B cell (primary cell): ENCODE results near the gene RPL7A. TPM values are rescaled to one million over a fixed set of nuclear protein-coding genes. Genes with fewer than 3 reads are reported as not detected.

ENCODE experiments used
- ATAC-seq: fragments of 200-7000 bp; cut with Tn5 transposase; one replicate; pipeline ENCODE4 v1.10.0; 2021; ENCODE audit warnings: low read depth, mild to moderate bottlenecking, moderate number of reproducible peaks, moderate library complexity
- CTCF ChIA-PET: fragments of 350-600 bp; sonication (Branson Sonifier 250); formaldehyde crosslinking; loops from one replicate; lab custom pipeline; 2021; ENCODE audit warnings: antibody characterized with exemption, inconsistent platforms; lab: Charles Lee
- POLR2A ChIA-PET: fragments of 350-600 bp; sonication (Branson Sonifier 250); formaldehyde crosslinking; loops from one replicate; lab custom pipeline; 2021; ENCODE audit warnings: antibody characterized with exemption; lab: Charles Lee
- DNase-seq: peaks from one replicate; pipeline ENCODE4 v3.0.0; 2013
- H2AFZ ChIP-seq: 2 replicates; pipeline ENCODE4 v1.6.1; 2012; ENCODE audit warnings: mild to moderate bottlenecking, low read depth, low read length; ENCODE audit not compliant: insufficient read depth, poor library complexity, severe bottlenecking
- H3K27ac ChIP-seq, 2 donors: 1 replicate in 1 of 2; 2 replicates in 1 of 2; pipeline ENCODE4 v1.5.1; 2012 to 2013; ENCODE audit warnings: low read length in 2 of 2, mild to moderate bottlenecking in 2 of 2, moderate library complexity in 1 of 2
- H3K27me3 ChIP-seq, 4 experiments: fragments of 200-600 bp in 1 of 4; sonication (generic) in 1 of 4; replicated peaks in 1 of 4; 1 replicate in 2 of 4; 2 replicates in 2 of 4; pipeline versions ENCODE4 v1.6.1 to v1.7.0; 2013 to 2016; ENCODE audit warnings: low read length in 3 of 4, mild to moderate bottlenecking in 2 of 4, mixed read lengths in 1 of 4, moderate library complexity in 1 of 4; ENCODE audit not compliant: insufficient read depth in 4 of 4, control insufficient read depth in 3 of 4; ENCODE audit errors: control extremely low read depth in 1 of 4
- H3K36me3 ChIP-seq, 2 experiments: replicated peaks in 1 of 2; 1 replicate in 1 of 2; 2 replicates in 1 of 2; pipeline versions ENCODE4 v1.6.1 to v1.7.1; 2013; ENCODE audit warnings: low read length in 1 of 2; ENCODE audit not compliant: insufficient read depth in 2 of 2, control insufficient read depth in 1 of 2; ENCODE audit errors: control extremely low read depth in 1 of 2, extremely low read depth in 1 of 2
- H3K4me1 ChIP-seq, 2 donors: fragments of 200-600 bp in 1 of 2; sonication (generic) in 1 of 2; 1 replicate in 1 of 2; 2 replicates in 1 of 2; pipeline versions ENCODE4 v1.5.1 to v1.6.1; 2013 to 2017; ENCODE audit warnings: low read length in 2 of 2; ENCODE audit not compliant: control insufficient read depth in 2 of 2, insufficient read depth in 2 of 2
- H3K4me2 ChIP-seq: replicated peaks from 2 replicates; pipeline ENCODE3; 2012; ENCODE audit warnings: mild to moderate bottlenecking, low read depth, low read length; ENCODE audit not compliant: poor library complexity, severe bottlenecking
- H3K4me3 ChIP-seq, 5 experiments: fragments of 200-600 bp in 1 of 5; sonication (generic) in 1 of 5; 1 replicate in 3 of 5; 2 replicates in 2 of 5; pipeline versions ENCODE4 v1.5.1 to v1.7.0; 2011 to 2016; ENCODE audit warnings: low read length in 4 of 5, mild to moderate bottlenecking in 4 of 5, low read depth in 2 of 5, control low read depth in 1 of 5, moderate library complexity in 1 of 5; ENCODE audit not compliant: insufficient read depth in 1 of 5; ENCODE audit errors: control extremely low read depth in 1 of 5, extremely low read depth in 1 of 5
- H3K79me2 ChIP-seq: fragments of 200-600 bp; sonication (generic); one replicate; pipeline ENCODE4 v1.6.0; 2016; ENCODE audit warnings: low read length; ENCODE audit not compliant: control insufficient read depth, insufficient read depth
- H3K9ac ChIP-seq: fragments of 200-600 bp; sonication (generic); 2 replicates; pipeline ENCODE4 v1.6.1; 2017; ENCODE audit warnings: mild to moderate bottlenecking, low read length, moderate library complexity
- H3K9me3 ChIP-seq, 3 donors: one replicate each; pipeline versions ENCODE4 v1.6.1 to v1.7.1; 2013; ENCODE audit warnings: low read length in 2 of 3; ENCODE audit not compliant: control insufficient read depth in 2 of 3, insufficient read depth in 1 of 3; ENCODE audit errors: control extremely low read depth in 1 of 3
- H4K20me1 ChIP-seq: 2 replicates; pipeline ENCODE4 v1.6.0; 2012; ENCODE audit warnings: mild to moderate bottlenecking, low read length; ENCODE audit not compliant: insufficient read depth, control insufficient read depth, poor library complexity, severe bottlenecking
- H3K27ac Mint-ChIP-seq: one replicate; pipeline ENCODE4 v1.8.0; 2021; ENCODE audit warnings: mixed read lengths
- H3K27me3 Mint-ChIP-seq: one replicate; pipeline ENCODE4 v1.8.0; 2021; ENCODE audit warnings: mixed read lengths
- H3K4me1 Mint-ChIP-seq: one replicate; pipeline ENCODE4 v1.8.0; 2021; ENCODE audit warnings: mixed read lengths
- H3K4me3 Mint-ChIP-seq: one replicate; pipeline ENCODE4 v1.8.0; 2021; ENCODE audit warnings: mixed read lengths
- H3K9me3 Mint-ChIP-seq: one replicate; pipeline ENCODE4 v1.8.0; 2022; ENCODE audit warnings: mixed read lengths; ENCODE audit not compliant: insufficient read depth
- CTCF ChIP-seq: fragments of 200-600 bp; IDR thresholded peaks from one replicate; pipeline ENCODE4 v1.8.0; 2022; ENCODE audit warnings: antibody characterized with exemption, mild to moderate bottlenecking
- EZH2 ChIP-seq: IDR thresholded peaks from 2 replicates; pipeline ENCODE4 v1.6.1; 2012; ENCODE audit warnings: borderline replicate concordance, low read depth, mild to moderate bottlenecking, moderate library complexity, low read length; ENCODE audit not compliant: insufficient read depth, poor library complexity, severe bottlenecking
- WGBS: methylation state at CpG from one replicate; pipeline ENCODE4 v1.1.5; 2013; ENCODE audit warnings: missing lambda C conversion rate; ENCODE audit not compliant: insufficient coverage; 5-methylcytosine and 5-hydroxymethylcytosine counted together
- intact Hi-C: fragments of 100-400 bp; cut with micrococcal nuclease; formaldehyde crosslinking; loops from one replicate; pipeline ENCODE4 v1.10.0; 2022
- polyA plus RNA-seq: library from polyadenylated mRNA; depleted of rRNA; stranded (reverse); fragments of >200 nt; gene quantifications from 2 replicates; pipeline ENCODE4 v1.2.3, GENCODE V29; 2012
- total RNA-seq, 2 donors: library from RNA; stranded (reverse); fragments of 120-200 nt in 1 of 2; gene quantifications; 1 replicate in 1 of 2; 2 replicates in 1 of 2; pipeline versions ENCODE4 v1.2.3 to v1.2.4, GENCODE V29; 2013 to 2022

The RPL7A gene
- total and polyA plus RNA-seq, 2 donors (not counting 1 experiment from before 2014, with no cell fraction given) = 2,407 to 3,937 TPM

DNA sequence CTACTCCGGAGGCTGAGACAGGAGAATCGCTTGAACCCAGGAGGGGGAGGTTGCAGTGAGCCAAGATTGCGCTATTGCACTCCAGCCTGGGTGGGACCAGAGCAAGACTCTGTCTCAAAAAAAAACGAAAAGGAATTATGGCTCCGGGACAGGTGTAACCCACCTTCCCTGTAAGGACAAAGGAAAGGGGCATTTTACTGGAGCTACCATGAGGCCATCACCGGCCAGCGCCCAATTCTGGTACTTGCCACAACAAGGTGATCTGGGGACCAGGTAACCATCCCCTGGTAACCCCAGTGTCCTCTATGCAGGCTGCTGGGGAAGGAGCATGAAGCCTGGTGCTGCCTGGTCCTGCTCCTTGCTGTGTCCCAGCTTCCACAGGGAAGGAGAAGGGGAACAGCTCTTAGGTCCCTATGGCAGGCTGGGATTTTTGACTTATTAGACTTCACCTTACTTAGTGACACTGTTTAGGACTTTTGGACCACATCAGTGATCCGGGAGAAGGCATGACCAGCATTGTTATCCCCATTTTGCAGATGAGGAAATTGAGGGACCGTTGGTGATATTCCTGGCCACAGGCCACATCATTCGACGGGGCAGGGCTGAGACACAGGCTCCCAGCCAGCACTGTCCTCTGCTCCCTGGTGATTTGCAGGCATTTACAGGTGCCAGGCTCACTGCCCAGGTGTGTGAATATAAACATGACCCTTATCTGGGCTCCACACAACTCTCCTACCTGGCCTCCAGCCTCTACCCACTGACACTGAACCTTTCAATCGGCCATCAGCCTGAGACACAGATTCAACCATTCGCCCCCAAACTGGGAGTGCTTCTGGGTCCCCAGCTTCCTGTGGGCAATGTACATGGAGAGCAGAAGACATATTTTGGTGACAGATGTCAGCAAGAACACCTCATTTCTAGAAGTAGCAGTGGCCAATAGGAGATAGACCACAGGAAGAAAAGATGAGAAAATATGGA, 46.5 kb upstream of the RPL7A start:
- Histone ChIP-seq H3K4me1 (no peaks in the 10 kb centered on the region), H2AFZ (no peak overlapping the region), H3K27ac (no peak overlapping the region), H3K4me3 (no peak overlapping the region), H3K27me3 (no peaks in the 10 kb centered on the region), H3K9ac (no peak overlapping the region), H3K9me3 (no peaks in the 10 kb centered on the region), H3K4me2 (no peak overlapping the region), H3K36me3 (no peaks in the 10 kb centered on the region), H4K20me1 (no peaks in the 10 kb centered on the region), H3K79me2 (no peaks in the 10 kb centered on the region)
- no peak for TF ChIP-seq CTCF
- no peak for TF ChIP-seq EZH2
- intact Hi-C loops = no loop called here
- DNase-seq (no peak), ATAC-seq (no peak)
- WGBS = 95% methylated on average over 13 of the region's 13 CpGs
- Mint-ChIP-seq H3K27ac (no peak overlapping the region), H3K27me3 (peaks cover 12% of the 10 kb centered on the region), H3K4me3 (no peak overlapping the region), H3K9me3 (no peaks in the 10 kb centered on the region), H3K4me1 (no peaks in the 10 kb centered on the region)
- POLR2A ChIA-PET = no interaction called here
- CTCF ChIA-PET = no interaction called here
